Stimulated activated CD4-positive, alpha-beta T cell treated with anti-CD3 and anti-CD28 coated beads, Interleukin-4, amount 100 ng/mL, for 1 hour (primary cell): Measurements from ENCODE around the gene PPIF.

ENCODE experiments used
- DNase-seq: peaks from one replicate; pipeline ENCODE4 v3.0.0-alpha.2; 2020

Gene PPIF

DNA sequence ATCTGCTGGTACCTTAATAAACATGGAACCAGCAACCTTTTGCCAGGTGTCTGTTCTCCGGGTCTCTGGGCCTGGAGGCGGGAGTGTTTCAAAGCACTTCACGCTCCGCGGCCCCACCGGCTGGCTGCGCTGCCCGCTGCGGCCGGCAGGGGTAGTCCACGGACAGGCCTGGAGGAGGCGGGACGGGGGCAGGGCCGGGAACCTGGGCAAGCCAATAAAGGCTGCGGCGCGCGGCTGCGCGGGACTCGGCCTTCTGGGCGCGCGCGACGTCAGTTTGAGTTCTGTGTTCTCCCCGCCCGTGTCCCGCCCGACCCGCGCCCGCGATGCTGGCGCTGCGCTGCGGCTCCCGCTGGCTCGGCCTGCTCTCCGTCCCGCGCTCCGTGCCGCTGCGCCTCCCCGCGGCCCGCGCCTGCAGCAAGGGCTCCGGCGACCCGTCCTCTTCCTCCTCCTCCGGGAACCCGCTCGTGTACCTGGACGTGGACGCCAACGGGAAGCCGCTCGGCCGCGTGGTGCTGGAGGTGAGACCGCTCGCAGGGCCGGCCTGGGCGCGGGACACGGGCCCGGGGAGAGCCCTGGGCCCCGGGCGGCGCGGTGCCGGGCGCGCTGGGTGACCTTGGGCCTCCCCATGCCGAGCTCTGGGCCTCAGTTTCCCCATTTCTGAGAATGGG is at the start of gene PPIF:
TSS of gene PPIF (plus strand) at position 244 of the 668 bp plus-strand sequence. CDS start at position 324, 80 bp downstream.
- DNase-seq, result peak; percentile 95

GRCh38 chr10:79298403-79299244 is 48.6 kb upstream of the PPIF start:
- DNase-seq, result peak; percentile 57

DNA sequence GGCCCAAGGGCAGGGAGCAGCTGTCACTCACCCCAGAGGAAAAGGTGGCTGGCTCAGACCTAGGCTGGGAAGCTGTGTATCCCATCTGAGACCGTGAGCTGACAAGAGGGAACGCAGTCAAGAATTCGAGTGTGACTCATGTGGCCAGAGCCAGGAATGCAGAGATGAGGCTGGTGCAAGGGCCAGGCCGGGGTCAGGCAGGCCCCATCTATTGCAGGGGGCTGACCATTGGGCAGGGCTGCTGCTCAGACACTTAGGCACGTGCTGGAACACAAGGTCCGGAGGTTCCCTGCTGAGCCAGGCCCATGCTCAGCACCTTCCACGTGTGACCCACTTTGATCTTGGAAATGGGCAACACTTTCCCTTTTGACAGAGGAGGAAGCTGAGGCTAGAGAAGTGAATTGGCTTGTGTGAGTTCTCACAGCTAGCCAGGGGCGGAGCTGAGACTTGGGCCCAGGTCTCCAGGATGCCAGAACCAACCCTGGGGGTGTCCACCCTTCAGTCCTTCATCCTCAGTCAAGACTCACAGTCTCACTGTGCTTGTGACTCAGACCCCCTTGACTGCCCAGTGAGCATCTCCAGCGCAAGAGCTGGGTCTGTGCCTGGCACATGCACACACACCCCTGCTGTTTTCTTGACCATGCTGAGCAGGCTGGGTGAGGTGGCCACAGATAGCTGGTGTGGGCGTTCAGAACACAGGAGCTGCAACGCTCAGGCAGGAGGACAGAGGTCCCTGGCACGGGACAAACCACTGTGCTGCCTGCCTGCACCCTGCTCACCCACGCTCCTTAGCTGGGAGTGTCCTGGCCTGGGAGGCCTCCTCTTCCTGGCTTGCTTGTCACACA is 47.6 kb upstream of the PPIF start:
- DNase-seq, result no peak

- no peak for DNase-seq
These were observed 46.6 kb upstream of the PPIF start for GRCh38 chr10:79300711-79301110.

- no peak for DNase-seq
These were observed 45.3 kb upstream of the PPIF start for GRCh38 chr10:79301754-79302530.

GRCh38 chr10:79303631-79304478 is 43.4 kb upstream of the PPIF start:
- no peak for DNase-seq

- DNase-seq, result no peak
These were observed 42.7 kb upstream of the PPIF start for GRCh38 chr10:79304479-79305087.

GRCh38 chr10:79305515-79305914 is 41.8 kb upstream of the PPIF start:
- no peak for DNase-seq

GRCh38 chr10:79305988-79306387 is 41.3 kb upstream of the PPIF start:
- no peak for DNase-seq

- DNase-seq, result no peak
These were observed 40.5 kb upstream of the PPIF start for GRCh38 chr10:79306644-79307220.

GRCh38 chr10:79308016-79308415 is 39.3 kb upstream of the PPIF start:
- DNase-seq, result no peak

DNA sequence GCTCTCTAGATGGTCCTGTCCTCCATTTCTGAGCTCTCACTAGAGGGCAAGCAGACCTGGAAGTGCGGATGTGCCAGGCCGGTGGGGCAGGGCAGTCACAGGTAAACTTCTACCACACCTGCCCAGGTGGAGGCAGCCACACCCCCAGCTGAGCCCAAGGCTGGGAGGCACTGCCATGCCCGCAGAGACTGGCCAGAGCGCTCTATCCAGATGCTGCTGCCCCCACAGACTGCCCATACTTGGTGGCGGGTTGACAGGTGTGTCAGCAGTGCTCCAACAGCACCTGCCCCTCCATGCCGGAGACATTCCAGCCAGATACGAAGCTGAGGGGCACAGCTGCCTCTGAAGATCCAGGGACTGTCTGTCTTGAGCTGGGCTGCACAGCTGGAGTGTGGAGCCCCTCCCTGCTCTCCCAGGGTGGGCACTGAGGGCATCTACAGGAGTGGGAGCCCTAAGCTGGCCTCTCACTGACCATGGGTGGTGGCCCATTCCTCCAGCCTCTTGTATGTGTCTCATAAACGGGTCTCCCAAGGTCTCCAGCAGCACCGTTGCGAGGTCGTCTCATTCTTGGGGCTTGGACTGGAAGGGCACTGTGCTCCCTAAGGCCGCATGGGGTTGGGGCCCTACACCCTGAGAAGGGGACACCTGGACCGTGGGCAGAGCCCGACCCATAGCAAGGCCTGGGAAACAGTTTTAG is 38.2 kb upstream of the PPIF start:
- DNase-seq, result no peak

DNA sequence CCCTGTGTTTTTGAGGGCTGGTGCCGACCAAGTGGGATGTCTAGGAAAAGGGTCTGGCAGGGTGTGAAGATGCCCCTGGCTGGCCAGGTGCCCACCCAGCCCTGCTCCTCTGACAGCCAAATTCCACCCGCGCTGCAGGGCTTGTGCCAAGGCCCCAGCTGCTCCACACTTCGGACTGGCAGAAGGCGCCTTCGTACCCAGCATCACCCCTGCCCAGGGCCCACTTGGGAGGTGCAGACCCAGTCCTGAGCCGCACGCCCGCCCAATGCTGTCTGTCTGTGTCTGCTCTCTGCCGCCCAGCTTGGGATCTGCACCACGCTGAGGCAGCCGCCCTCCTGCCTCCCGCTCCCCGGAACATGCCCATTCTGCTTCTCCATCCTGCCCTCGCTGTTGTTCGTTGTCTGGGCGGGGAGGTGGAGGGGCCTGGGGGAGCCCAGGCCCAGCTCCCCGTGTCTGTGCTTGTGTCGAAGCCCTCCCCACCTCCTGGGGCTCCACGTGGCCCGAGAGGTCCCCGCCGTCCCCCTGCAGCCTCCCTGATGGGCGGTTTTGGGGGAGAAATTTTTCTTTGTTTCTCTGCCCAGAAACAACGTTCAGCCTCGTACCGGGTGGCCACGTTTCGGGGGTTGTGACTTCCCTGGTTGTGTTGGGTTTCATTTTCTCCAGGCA is 36.9 kb upstream of the PPIF start:
- DNase-seq, result no peak

GRCh38 chr10:79310911-79311573 is 36.2 kb upstream of the PPIF start:
- no peak for DNase-seq

DNA sequence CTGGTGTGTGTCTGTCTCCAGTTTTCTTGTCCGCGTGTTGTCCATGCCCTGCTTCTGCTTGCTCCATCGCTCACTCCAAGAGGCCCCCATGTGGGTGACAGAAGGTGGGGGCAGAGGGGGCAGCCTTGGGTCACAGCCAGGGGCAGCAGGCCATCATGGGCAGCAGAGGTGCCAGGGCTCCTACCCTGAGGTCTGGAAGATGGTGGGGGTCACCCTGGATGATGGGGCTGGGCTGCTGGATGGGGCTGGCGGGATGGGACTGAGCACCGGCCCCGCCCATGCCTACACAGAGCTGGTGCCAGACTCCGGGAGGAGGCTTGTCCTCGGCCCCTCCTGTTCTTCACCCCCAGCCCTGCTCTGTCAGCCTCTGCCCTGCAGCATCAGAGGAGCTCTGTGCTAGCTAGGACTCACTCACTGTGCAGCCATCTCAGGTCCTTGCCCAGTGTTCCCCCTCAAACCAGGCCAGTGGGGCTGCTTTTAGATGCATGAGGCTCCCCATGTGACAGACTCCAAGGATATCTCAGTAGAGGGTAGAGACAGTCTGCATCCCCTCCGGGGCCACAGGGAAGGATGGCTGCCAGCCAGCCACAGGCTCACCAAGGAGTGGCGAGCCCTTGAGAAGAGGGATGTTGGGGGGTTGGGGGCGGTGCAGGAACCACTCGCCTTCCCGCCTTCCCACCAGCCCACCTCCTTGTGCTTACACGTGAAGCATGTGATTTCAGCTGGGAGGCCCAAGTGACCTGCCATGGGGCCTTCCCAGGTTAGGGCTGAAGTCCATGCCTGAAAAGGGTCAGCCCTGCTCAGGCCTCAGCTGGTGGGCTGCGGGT is 35.5 kb upstream of the PPIF start:
- DNase-seq, result no peak

DNA sequence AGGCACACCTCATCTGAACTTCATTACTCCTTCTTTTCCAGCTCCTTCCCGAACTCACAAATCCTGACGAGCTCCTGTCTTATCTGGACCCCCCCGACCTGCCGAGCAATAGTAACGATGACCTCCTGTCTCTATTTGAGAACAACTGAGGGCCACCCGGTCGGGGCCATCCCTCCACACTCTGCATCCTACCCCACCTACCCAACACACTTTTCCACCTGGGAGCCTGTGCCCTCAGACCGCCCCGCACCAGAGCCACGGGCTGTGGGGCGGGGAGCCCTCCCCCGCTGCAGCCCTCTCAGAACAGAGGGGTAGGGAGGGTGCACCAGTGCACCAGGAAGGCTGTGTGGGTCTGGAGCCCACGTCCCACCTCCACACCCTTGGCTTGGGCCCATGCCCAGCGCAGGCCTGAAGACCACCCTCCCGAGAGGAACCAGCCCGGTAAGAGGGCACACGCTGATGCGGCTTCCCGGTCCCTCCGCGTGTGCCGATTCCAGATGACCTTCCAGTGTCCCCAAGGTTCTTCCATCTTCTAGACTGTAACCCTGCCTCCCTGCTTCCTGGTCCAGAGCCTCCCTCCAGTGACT is 34.6 kb upstream of the PPIF start:
- DNase-seq, result no peak

- no peak for DNase-seq
These were observed 33.9 kb upstream of the PPIF start for GRCh38 chr10:79313320-79313719.
